HepG2 (cell line): ENCODE results near the gene DYNC2H1. TPM values are rescaled to one million over a fixed set of nuclear protein-coding genes. Genes with fewer than 3 reads are reported as not detected.

ENCODE experiments used
- ASH2L ChIP-seq: fragments of 300-600, 200-600 bp; sonication (generic); IDR thresholded peaks from 2 replicates; pipeline ENCODE4 v1.7.0; 2017; ENCODE audit warnings: low read depth, mild to moderate bottlenecking, moderate library complexity, mixed read lengths, low read length; ENCODE audit not compliant: insufficient read length
- GLI4 ChIP-seq: sonication (generic); formaldehyde crosslinking; IDR thresholded peaks from 2 replicates; pipeline ENCODE4 v1.5.1; 2020; ENCODE audit warnings: missing genetic modification reagents, mild to moderate bottlenecking, moderate library complexity, borderline replicate concordance
- KAT7 ChIP-seq: IDR thresholded peaks from 2 replicates; pipeline ENCODE4 v1.6.1; 2018; ENCODE audit warnings: borderline replicate concordance, missing compliant biosample characterization
- KLF15 ChIP-seq: sonication (generic); formaldehyde crosslinking; IDR thresholded peaks from 2 replicates; pipeline ENCODE4 v1.8.1; 2023; ENCODE audit warnings: borderline replicate concordance, mild to moderate bottlenecking, inconsistent platforms, missing genetic modification reagents, mixed read lengths
- RFX5 ChIP-seq: IDR thresholded peaks from 2 replicates; pipeline ENCODE4 v1.6.1; 2011; ENCODE audit warnings: low read depth, low read length, improper control_type of control experiment
- RNF2 ChIP-seq: fragments of 450-650 bp; conservative IDR thresholded peaks from 2 replicates; pipeline ENCODE4 v1.6.1; 2016; ENCODE audit warnings: low read depth
- TCF12 ChIP-seq, 2 experiments: fragments of 450-650 bp in 1 of 2; sonication (generic) in 1 of 2; formaldehyde crosslinking in 1 of 2; IDR thresholded peaks; 2 replicates each; pipeline versions ENCODE4 v1.6.1 to v1.8.0; 2017 to 2022; ENCODE audit warnings: antibody characterized with exemption in 1 of 2, mild to moderate bottlenecking in 1 of 2, missing genetic modification reagents in 1 of 2, moderate library complexity in 1 of 2
- ZFP41 ChIP-seq: sonication (generic); formaldehyde crosslinking; IDR thresholded peaks from 2 replicates; pipeline ENCODE4 v1.4.0; 2020; ENCODE audit warnings: mild to moderate bottlenecking, missing genetic modification reagents, borderline replicate concordance
- ZMAT3 ChIP-seq: sonication (generic); formaldehyde crosslinking; conservative IDR thresholded peaks from 2 replicates; pipeline ENCODE4 v1.7.0; 2021; ENCODE audit warnings: missing genetic modification reagents
- ZNF616 ChIP-seq: sonication (generic); formaldehyde crosslinking; IDR thresholded peaks from 2 replicates; pipeline ENCODE4 v1.5.0; 2020; ENCODE audit warnings: low read depth, mild to moderate bottlenecking, missing genetic modification reagents
- ZNF746 ChIP-seq: sonication (generic); formaldehyde crosslinking; IDR thresholded peaks from 2 replicates; pipeline ENCODE4 v1.8.0; 2022; ENCODE audit warnings: mild to moderate bottlenecking, missing genetic modification reagents
- ZNF879 ChIP-seq: sonication (generic); formaldehyde crosslinking; IDR thresholded peaks from 2 replicates; pipeline ENCODE4 v1.8.1; 2023; ENCODE audit warnings: missing genetic modification reagents
- ZSCAN9 ChIP-seq: IDR thresholded peaks from 2 replicates; pipeline ENCODE4 v1.6.1; 2016; ENCODE audit warnings: borderline replicate concordance
- polyA plus RNA-seq, 8 experiments: library from polyadenylated mRNA; depleted of rRNA in 3 of 8; stranded (reverse) in 7 of 8; unstranded in 1 of 8; fragments of >200 nt; fragmentation: Illumina TruSeq in 4 of 8; extraction: Trizol in 4 of 8; gene quantifications; 2 replicates each; pipeline versions ENCODE4 v1.2.1 to v1.2.3, GENCODE V29; 2011 to 2016; ENCODE audit warnings: low read depth in 4 of 8, missing spikeins in 1 of 8, mixed read lengths in 1 of 8; ENCODE audit not compliant: insufficient read depth in 1 of 8
- total RNA-seq, 5 experiments: library from RNA; depleted of rRNA; stranded (reverse); fragments of >200 nt; fragmentation: Illumina TruSeq; extraction: Trizol; gene quantifications; 2 replicates each; pipeline ENCODE4 v1.2.3, GENCODE V29; 2016; ENCODE audit warnings: low read depth in 1 of 5
- TF ChIP-seq, protein P1 (sequence below): sonication (generic); formaldehyde crosslinking; IDR thresholded peaks from 2 replicates; pipeline ENCODE4 v1.4.0; 2020; ENCODE audit warnings: missing genetic modification reagents
- TF ChIP-seq, protein P2 (sequence below): sonication (generic); formaldehyde crosslinking; IDR thresholded peaks from 2 replicates; pipeline ENCODE4 v1.4.0; 2020; ENCODE audit warnings: low read depth, mild to moderate bottlenecking, missing genetic modification reagents
- TF ChIP-seq, protein P3 (sequence below): sonication (generic); formaldehyde crosslinking; IDR thresholded peaks from 2 replicates; pipeline ENCODE4; 2020; ENCODE audit warnings: missing genetic modification reagents, mild to moderate bottlenecking, borderline replicate concordance
- TF ChIP-seq, protein P4 (sequence below): sonication (generic); formaldehyde crosslinking; IDR thresholded peaks from 2 replicates; pipeline ENCODE4 v1.4.0; 2020; ENCODE audit warnings: missing genetic modification reagents, borderline replicate concordance

The DYNC2H1 gene
- total and polyA plus RNA-seq, 2 of the 13 experiments (the other 11 are each of a cell fraction or from before 2014, with no cell fraction given) = 0.49 to 0.66 TPM

DNA sequence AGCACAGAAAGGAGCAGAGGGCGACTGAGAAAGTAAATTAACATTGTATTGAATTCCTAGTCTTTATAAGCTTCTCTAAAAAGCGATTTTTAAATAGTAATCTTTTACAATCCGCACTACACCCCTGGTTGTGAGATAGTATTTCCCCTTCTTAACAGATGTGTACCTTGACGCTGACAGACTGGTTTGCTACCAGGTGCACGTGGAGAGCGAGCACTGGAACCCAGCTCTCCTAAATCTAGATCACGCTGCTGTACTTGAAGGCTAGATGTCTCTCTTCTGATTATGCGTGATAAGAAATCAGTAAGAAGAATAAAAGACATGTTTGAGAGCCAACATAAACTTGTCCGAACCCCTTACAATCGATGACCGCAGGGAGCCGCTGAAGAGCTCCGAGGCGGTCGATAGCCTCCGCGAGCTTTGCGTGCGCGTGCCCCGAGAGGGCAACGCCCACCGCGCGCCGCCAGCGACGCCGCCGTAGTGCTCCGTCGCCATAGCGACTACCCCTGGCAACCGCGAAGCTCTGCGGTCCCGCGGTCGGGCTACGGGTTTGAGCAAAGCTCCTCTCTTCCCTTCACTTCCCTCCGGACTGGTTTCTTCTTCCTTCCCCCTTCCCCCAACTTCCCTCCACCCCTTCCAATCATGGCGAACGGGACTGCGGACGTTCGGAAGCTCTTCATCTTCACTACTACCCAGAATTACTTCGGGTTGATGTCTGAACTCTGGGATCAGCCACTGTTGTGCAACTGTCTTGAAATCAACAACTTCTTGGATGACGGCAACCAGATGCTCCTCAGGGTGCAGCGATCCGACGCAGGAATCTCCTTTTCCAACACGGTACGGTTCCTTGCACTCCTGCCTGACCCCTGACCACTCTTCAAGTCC lies at the start of gene DYNC2H1 (continued):
- no peak for TF ChIP-seq ZFP41
- no peak for TF ChIP-seq GLI4 (CRISPR knock-in tag)
- peak; percentile 58; the same call in 1 of the 2 replicates for TF ChIP-seq RFX5
- no peak for TF ChIP-seq TCF12 (IDR thresholded peaks at IDR 0.05)
- TF ChIP-seq TCF12 (CRISPR knock-in tag; IDR thresholded peaks at IDR 0.05) = no peak
- no peak for TF ChIP-seq ZMAT3 (CRISPR knock-in tag)
- TF ChIP-seq ZNF746 (CRISPR knock-in tag) = no peak
- peak; percentile 63; the same call in 1 of the 2 replicates for TF ChIP-seq RNF2
- peak; percentile 91; the same call in 1 of the 2 replicates for TF ChIP-seq KLF15
- TF ChIP-seq ZNF879 (CRISPR knock-in tag) = no peak
- TF ChIP-seq ZSCAN9 (CRISPR knock-in tag) = peak; percentile 55; the same call in 1 of the 2 replicates
- TF ChIP-seq, protein P1, sequence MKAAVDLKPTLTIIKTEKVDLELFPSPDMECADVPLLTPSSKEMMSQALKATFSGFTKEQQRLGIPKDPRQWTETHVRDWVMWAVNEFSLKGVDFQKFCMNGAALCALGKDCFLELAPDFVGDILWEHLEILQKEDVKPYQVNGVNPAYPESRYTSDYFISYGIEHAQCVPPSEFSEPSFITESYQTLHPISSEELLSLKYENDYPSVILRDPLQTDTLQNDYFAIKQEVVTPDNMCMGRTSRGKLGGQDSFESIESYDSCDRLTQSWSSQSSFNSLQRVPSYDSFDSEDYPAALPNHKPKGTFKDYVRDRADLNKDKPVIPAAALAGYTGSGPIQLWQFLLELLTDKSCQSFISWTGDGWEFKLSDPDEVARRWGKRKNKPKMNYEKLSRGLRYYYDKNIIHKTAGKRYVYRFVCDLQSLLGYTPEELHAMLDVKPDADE = no peak
- TF ChIP-seq, protein P2, sequence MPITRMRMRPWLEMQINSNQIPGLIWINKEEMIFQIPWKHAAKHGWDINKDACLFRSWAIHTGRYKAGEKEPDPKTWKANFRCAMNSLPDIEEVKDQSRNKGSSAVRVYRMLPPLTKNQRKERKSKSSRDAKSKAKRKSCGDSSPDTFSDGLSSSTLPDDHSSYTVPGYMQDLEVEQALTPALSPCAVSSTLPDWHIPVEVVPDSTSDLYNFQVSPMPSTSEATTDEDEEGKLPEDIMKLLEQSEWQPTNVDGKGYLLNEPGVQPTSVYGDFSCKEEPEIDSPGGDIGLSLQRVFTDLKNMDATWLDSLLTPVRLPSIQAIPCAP (CRISPR knock-in tag) = no peak
- TF ChIP-seq, protein P3, sequence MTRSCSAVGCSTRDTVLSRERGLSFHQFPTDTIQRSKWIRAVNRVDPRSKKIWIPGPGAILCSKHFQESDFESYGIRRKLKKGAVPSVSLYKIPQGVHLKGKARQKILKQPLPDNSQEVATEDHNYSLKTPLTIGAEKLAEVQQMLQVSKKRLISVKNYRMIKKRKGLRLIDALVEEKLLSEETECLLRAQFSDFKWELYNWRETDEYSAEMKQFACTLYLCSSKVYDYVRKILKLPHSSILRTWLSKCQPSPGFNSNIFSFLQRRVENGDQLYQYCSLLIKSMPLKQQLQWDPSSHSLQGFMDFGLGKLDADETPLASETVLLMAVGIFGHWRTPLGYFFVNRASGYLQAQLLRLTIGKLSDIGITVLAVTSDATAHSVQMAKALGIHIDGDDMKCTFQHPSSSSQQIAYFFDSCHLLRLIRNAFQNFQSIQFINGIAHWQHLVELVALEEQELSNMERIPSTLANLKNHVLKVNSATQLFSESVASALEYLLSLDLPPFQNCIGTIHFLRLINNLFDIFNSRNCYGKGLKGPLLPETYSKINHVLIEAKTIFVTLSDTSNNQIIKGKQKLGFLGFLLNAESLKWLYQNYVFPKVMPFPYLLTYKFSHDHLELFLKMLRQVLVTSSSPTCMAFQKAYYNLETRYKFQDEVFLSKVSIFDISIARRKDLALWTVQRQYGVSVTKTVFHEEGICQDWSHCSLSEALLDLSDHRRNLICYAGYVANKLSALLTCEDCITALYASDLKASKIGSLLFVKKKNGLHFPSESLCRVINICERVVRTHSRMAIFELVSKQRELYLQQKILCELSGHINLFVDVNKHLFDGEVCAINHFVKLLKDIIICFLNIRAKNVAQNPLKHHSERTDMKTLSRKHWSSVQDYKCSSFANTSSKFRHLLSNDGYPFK = no peak
- peak; percentile 46 for TF ChIP-seq ASH2L
- TF ChIP-seq, protein P4, sequence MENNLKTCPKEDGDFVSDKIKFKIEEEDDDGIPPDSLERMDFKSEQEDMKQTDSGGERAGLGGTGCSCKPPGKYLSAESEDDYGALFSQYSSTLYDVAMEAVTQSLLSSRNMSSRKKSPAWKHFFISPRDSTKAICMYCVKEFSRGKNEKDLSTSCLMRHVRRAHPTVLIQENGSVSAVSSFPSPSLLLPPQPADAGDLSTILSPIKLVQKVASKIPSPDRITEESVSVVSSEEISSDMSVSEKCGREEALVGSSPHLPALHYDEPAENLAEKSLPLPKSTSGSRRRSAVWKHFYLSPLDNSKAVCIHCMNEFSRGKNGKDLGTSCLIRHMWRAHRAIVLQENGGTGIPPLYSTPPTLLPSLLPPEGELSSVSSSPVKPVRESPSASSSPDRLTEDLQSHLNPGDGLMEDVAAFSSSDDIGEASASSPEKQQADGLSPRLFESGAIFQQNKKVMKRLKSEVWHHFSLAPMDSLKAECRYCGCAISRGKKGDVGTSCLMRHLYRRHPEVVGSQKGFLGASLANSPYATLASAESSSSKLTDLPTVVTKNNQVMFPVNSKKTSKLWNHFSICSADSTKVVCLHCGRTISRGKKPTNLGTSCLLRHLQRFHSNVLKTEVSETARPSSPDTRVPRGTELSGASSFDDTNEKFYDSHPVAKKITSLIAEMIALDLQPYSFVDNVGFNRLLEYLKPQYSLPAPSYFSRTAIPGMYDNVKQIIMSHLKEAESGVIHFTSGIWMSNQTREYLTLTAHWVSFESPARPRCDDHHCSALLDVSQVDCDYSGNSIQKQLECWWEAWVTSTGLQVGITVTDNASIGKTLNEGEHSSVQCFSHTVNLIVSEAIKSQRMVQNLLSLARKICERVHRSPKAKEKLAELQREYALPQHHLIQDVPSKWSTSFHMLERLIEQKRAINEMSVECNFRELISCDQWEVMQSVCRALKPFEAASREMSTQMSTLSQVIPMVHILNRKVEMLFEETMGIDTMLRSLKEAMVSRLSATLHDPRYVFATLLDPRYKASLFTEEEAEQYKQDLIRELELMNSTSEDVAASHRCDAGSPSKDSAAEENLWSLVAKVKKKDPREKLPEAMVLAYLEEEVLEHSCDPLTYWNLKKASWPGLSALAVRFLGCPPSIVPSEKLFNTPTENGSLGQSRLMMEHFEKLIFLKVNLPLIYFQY = 0 out of 2 replicates have a peak, but pooled peaks have one; percentile 44
- no peak for TF ChIP-seq KAT7
- peak; percentile 67; the same call in 1 of the 2 replicates for TF ChIP-seq ZNF616 (CRISPR knock-in tag)
